Muscle of leg (tissue), 16 donors: ENCODE data around the gene SLC22A17. TPM values are rescaled to one million over a fixed set of nuclear protein-coding genes. Genes with fewer than 3 reads are reported as not detected.
"Not testable (repeated sequence)": the region's sequence is repeated elsewhere in the genome, so short reads cannot be mapped to it uniquely, and the experiment has no call there.

Source experiments
- DNase-seq: peaks from one replicate; pipeline ENCODE4 v3.0.0; 2013
- H3K27ac ChIP-seq: one replicate; pipeline ENCODE4 v1.5.1; 2013; ENCODE audit warnings: mild to moderate bottlenecking, low read length, control low read depth
- H3K27me3 ChIP-seq: one replicate; pipeline ENCODE4 v1.6.1; 2013; ENCODE audit warnings: low read length; ENCODE audit not compliant: control insufficient read depth, insufficient read depth
- H3K36me3 ChIP-seq: one replicate; pipeline ENCODE4 v1.6.1; 2013; ENCODE audit warnings: low read length; ENCODE audit not compliant: control insufficient read depth, insufficient read depth
- H3K4me1 ChIP-seq: one replicate; pipeline ENCODE4 v1.6.1; 2013; ENCODE audit warnings: low read length; ENCODE audit not compliant: control insufficient read depth, insufficient read depth
- H3K4me3 ChIP-seq: one replicate; pipeline ENCODE4 v1.5.1; 2013; ENCODE audit warnings: low read length, control low read depth
- H3K9me3 ChIP-seq: replicated peaks from 2 replicates; pipeline ENCODE4 v1.6.1; 2013; ENCODE audit warnings: low read depth, low read length; ENCODE audit not compliant: control insufficient read depth
- WGBS: methylation state at CpG from one replicate; pipeline ENCODE4 v1.1.5; 2013; ENCODE audit warnings: missing lambda C conversion rate; ENCODE audit not compliant: insufficient coverage; 5-methylcytosine and 5-hydroxymethylcytosine counted together
- long read RNA-seq, 11 donors: transcript quantifications; one replicate each; lab custom pipeline, GENCODE V29; 2026
- polyA plus RNA-seq, 8 donors: library from polyadenylated mRNA; unstranded; fragments of 120-200 nt; gene quantifications; one replicate each; pipeline versions ENCODE4 v1.2.1 to v1.2.3, GENCODE V29; 2013; ENCODE audit warnings: inconsistent platforms in 1 of 8, low replicate concordance in 1 of 8; ENCODE audit not compliant: insufficient read length in 8 of 8, insufficient read depth in 1 of 8
- total RNA-seq: library from RNA; stranded (reverse); fragments of 120-200 nt; gene quantifications from one replicate; pipeline ENCODE4 v1.2.4, GENCODE V29; 2013

The SLC22A17 gene
- total RNA-seq (15.5 TPM), polyA plus RNA-seq (10 to 100 TPM; 18.2 to 26.8 (median 20.3) TPM)
- long read RNA-seq, donor 1: 0 reads
- long read RNA-seq, donor 2: 0 reads
- long read RNA-seq, donor 3, partial matches to known transcripts: 0 of 2 reads
- long read RNA-seq, donor 3, other reads (novel, unspliced or antisense): 0 of 2 reads
- long read RNA-seq, donor 4, partial matches to known transcripts: 0 of 4 reads
- long read RNA-seq, donor 4, other reads (novel, unspliced or antisense): 0 of 4 reads
- long read RNA-seq, donor 5, transcript SLC22A17-202 (10 exons, 2,238 nt): major isoform, 5 of 8 reads
- long read RNA-seq, donor 5, partial matches to known transcripts: 0 of 8 reads
- long read RNA-seq, donor 5, other reads (novel, unspliced or antisense): 0 of 8 reads
- long read RNA-seq, donor 6, partial matches to known transcripts: 0 of 5 reads
- long read RNA-seq, donor 6, other reads (novel, unspliced or antisense): 0 of 5 reads
- long read RNA-seq, donor 7, partial matches to known transcripts: 0 of 2 reads
- long read RNA-seq, donor 7, other reads (novel, unspliced or antisense): 0 of 2 reads
- long read RNA-seq, donor 8, partial matches to known transcripts: 0 of 2 reads
- long read RNA-seq, donor 8, other reads (novel, unspliced or antisense): 0 of 2 reads
- long read RNA-seq, donor 9, partial matches to known transcripts: 0 of 1 reads
- long read RNA-seq, donor 9, other reads (novel, unspliced or antisense): 0 of 1 reads
- long read RNA-seq, donor 10, partial matches to known transcripts: 0 of 4 reads
- long read RNA-seq, donor 10, other reads (novel, unspliced or antisense): 0 of 4 reads
- long read RNA-seq, donor 11, partial matches to known transcripts: 0 of 2 reads
- long read RNA-seq, donor 11, other reads (novel, unspliced or antisense): 0 of 2 reads

DNA sequence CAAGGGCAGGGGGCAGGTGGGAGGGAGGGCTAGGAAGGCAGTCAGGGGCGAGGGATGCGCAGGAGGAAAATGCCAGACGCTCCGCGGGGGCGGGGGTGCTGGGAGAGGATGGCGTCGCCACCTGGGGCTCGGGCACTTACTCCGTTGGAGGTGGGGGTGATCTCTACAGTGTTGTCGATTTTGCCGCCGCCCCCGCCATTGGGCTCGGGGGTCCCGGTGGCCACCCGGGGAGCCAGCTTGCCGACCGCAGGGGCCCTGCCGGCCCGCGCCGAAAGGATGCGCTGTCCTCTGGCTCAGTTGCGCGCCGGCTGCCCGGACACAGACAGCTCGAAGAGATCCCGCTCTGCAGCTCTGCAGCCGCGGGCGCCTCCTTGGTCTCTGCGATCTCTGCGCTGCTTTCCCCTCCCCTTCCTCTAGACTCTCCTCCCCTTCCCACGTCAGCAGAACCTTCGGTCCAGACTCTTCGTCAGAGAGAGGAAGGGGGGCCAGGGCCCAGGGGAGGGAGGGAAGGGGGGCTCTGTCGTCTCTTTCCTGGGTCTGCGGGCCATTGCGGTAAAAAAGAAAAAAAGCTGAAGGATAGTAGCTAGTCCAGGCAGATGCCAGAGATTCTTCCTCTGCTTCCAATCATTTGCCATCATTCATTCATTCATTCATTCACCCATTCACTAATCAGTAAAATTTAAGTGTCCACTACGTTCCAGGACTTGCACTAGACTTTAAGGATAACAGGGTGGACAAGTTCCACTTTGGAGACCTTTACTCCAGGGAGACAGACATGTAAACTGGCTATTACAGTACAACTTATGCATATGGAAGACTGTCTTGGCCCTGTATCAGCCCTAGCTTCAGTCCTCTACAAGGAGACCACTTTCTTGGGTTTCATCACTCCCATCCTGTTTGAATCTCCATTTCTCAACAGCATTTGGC, at the start of gene SLC22A17:
Gene SLC22A17, minus strand, starts transcription at position 382 of the 927 bp plus-strand sequence.
- H3K36me3 ChIP-seq: peaks cover 31% of the 10 kb centered on the region
- H3K4me1 ChIP-seq: peaks cover 14% of the 10 kb centered on the region
- peak within 1 kb of the TSS; percentile 2 for H3K27ac ChIP-seq
- no peaks in the 10 kb centered on the region for H3K9me3 ChIP-seq
- 2% methylated on average over 25 of the region's 42 CpGs for WGBS
- H3K4me3 ChIP-seq: peak within 1 kb of the TSS; percentile 64
- DNase-seq: peak; percentile 96
- peaks cover 16% of the 10 kb centered on the region for H3K27me3 ChIP-seq

DNA sequence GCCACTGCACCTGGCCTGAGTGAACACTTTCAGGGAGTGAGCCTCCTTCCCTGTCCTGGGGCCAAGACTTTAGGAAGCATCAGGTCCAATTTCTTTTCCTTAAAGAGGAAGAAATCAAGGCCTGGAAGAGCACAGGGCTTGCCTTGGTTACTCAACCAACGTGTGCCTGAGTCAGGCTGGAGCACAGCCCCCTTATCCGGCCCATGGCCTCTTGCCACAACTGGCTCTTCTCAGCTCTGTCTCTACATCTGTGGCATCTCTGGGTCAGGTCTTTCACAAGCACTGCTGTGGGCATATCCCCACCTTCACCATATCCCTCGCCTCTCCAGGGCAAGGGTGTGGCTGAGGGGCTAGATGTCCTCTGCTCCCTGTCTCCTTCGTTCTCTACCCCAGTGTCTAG, 48.6 kb upstream of the SLC22A17 start:
- H3K9me3 ChIP-seq: no peaks in the 10 kb centered on the region
- peaks cover 6% of the 10 kb centered on the region for H3K4me1 ChIP-seq
- H3K4me3 ChIP-seq: no peak overlapping the region
- 70% methylated on average over 3 of the region's 4 CpGs for WGBS
- DNase-seq: no peak
- H3K27me3 ChIP-seq: peaks cover 9% of the 10 kb centered on the region
- H3K27ac ChIP-seq: no peak overlapping the region
- no peaks in the 10 kb centered on the region for H3K36me3 ChIP-seq

DNA sequence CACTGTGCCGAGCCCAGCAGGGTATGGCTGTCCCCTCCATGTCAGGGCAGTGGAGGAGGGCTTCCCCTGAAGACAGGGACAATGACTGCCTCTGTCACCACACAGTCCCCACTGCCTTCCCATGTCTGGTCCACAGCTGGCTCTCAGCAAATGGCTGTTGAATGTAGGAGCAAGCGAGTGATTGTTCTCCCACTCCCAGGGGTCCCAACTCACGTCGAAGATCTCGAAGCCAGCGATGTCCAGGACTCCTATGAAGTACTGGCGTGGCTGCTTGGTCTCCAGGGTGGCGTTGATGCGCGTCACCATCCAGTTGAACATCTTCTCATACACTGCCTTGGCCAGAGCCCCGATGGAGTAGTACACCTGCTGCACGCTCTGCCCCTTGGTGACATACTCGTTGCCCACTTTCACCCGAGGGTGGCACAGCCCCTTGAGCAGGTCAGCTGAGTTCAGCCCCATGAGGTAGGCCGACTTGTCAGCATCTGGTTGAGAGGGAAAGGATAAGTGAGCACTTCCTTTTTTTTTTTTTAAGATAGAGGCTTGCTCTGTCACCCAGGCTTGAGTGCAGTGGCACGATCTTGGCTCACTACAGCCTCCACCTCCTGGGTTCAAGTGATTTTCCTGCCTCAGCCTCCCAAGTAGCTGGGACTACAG, 47.9 kb upstream of the SLC22A17 start:
- not testable (repeated sequence) for DNase-seq, H3K4me1 ChIP-seq, H3K27me3 ChIP-seq, H3K27ac ChIP-seq, H3K4me3 ChIP-seq, H3K36me3 ChIP-seq, H3K9me3 ChIP-seq
- WGBS: 86% methylated on average over 7 of the region's 16 CpGs

DNA sequence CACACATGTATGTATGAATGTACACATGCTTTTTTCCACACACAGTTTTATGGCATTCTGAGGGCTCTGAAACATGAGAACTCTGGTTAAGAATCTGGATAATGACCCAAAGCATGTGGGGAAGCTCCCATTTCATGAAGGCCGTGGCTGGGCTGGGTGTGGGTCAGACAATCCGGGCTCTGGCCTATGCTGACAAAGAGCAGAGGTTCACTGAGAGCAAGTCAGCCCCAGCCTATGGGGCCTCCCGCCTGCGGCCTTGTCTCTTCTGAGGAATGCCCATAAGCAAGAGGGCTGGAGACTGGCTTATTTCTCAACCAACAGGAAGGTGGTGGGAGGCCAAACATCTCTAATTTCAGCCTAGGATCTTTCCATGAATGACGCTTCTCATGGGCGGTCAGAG, 46.9 kb upstream of the SLC22A17 start:
- H3K27me3 ChIP-seq: peaks cover 7% of the 10 kb centered on the region
- no peak overlapping the region for H3K27ac ChIP-seq
- peaks cover 6% of the 10 kb centered on the region for H3K4me1 ChIP-seq
- no peak overlapping the region for H3K4me3 ChIP-seq
- H3K9me3 ChIP-seq: no peaks in the 10 kb centered on the region
- WGBS: 40% methylated on average over 2 of the region's 6 CpGs
- no peak for DNase-seq
- H3K36me3 ChIP-seq: no peaks in the 10 kb centered on the region

DNA sequence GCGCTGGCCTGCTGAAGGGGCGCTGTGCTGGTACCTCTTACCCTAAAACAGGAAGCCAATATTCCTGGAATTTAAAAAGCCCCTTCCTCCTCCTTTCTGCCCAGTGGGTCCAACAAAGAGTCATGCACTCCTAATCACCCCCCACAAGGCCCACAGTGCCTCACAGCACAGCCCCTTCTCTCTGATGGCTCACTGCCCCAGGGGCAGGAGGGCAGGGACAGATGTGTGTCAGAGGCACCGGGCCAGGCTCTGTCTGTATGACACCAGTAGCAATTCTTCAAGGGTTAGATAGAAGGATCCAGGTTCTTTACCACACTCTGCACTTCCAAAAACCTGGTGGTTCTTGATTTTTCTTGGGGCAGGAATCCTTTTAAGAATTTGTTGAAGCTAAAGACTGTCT, 46.4 kb upstream of the SLC22A17 start:
- H3K4me3 ChIP-seq: no peak overlapping the region
- H3K36me3 ChIP-seq: no peaks in the 10 kb centered on the region
- WGBS: 67% methylated on average over 1 of the region's 3 CpGs
- DNase-seq: no peak
- H3K27me3 ChIP-seq: peaks cover 7% of the 10 kb centered on the region
- no peak overlapping the region for H3K27ac ChIP-seq
- no peaks in the 10 kb centered on the region for H3K9me3 ChIP-seq
- H3K4me1 ChIP-seq: peaks cover 6% of the 10 kb centered on the region

DNA sequence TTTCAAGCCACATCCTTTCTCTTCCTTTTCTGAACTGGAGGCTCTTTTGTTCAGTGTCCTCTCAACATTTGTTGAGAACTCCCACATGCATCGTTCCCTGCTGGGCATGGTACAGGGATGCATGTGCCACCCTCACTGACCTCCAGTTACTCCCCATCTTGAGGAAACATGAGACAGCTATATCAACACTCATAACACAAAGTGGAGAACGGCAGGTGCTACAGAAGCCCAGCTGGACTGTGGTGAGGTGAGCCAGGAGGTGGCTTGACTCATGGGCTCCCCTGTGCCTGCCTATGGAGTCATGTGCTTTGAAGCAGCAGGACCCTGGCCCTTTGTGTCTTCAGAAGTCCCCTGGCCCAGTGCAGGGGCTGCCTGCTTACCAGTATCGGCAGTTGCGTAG, 45.7 kb upstream of the SLC22A17 start:
- no peak overlapping the region for H3K27ac ChIP-seq
- H3K4me1 ChIP-seq: peaks cover 6% of the 10 kb centered on the region
- no peak for DNase-seq
- no peaks in the 10 kb centered on the region for H3K36me3 ChIP-seq
- H3K27me3 ChIP-seq: peaks cover 3% of the 10 kb centered on the region
- H3K4me3 ChIP-seq: no peak overlapping the region
- H3K9me3 ChIP-seq: no peaks in the 10 kb centered on the region
- WGBS: 100% methylated on average over 2 of the region's 4 CpGs

DNA sequence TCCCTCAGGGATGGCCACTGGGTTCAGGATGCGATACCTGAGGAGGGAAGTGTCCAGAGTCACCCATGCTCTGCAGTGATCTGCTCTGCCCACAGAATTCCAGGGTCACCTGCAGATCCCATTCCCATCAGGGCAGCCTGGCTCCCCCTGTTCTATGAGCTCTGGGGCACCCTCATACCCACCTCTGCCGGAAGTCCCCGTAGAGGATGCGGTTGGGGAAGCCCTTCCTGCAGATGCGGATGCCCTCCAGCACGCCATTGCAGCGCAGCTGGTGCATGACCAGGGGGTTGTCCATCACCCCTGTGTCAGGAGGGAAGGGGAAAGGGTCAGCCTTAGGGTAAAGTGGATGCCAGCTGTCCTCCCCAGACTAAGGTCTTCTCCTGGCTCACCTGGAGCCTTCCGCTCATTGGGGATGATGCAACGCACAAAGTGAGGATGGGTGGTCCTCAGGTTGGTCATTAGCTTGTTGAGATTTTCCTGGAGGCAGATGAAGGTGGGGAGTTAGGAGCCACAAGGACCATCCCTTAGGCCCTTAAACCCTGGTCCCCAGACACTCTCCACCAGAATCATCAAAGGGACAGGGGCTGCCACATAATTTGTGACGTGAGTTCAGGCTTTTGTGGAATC, 44.2 kb upstream of the SLC22A17 start:
- H3K4me3 ChIP-seq: no peak overlapping the region
- H3K27me3 ChIP-seq: no peaks in the 10 kb centered on the region
- no peak overlapping the region for H3K27ac ChIP-seq
- no peak for DNase-seq
- H3K9me3 ChIP-seq: no peaks in the 10 kb centered on the region
- 86% methylated on average over 7 of the region's 10 CpGs for WGBS
- H3K4me1 ChIP-seq: peaks cover 6% of the 10 kb centered on the region
- no peaks in the 10 kb centered on the region for H3K36me3 ChIP-seq

DNA sequence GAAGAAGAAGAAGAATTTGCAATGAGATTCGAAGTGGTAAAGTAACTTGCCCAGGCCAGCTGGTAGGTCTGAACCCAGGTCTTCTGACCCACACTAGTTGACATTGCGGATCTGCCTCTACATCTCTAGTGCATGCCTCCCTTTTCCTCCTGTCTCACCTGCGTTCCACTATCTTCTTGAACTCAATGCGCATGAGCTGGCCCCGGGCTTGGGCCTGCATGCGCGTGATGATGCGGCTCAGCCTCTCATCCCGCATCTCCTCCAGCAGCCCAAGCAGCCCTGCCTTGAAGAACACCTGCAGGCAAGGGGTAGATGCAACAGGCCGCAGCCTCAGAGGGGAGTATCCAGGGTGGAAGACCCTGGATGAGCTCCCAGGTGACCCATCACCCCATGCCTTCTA, 43.4 kb upstream of the SLC22A17 start:
- Histone ChIP-seq H3K9me3 (no peaks in the 10 kb centered on the region), H3K27me3 (no peaks in the 10 kb centered on the region), H3K4me1 (peaks cover 6% of the 10 kb centered on the region), H3K4me3 (no peak overlapping the region), H3K36me3 (no peaks in the 10 kb centered on the region), H3K27ac (no peak overlapping the region)
- 87% methylated on average over 3 of the region's 10 CpGs for WGBS
- no peak for DNase-seq

DNA sequence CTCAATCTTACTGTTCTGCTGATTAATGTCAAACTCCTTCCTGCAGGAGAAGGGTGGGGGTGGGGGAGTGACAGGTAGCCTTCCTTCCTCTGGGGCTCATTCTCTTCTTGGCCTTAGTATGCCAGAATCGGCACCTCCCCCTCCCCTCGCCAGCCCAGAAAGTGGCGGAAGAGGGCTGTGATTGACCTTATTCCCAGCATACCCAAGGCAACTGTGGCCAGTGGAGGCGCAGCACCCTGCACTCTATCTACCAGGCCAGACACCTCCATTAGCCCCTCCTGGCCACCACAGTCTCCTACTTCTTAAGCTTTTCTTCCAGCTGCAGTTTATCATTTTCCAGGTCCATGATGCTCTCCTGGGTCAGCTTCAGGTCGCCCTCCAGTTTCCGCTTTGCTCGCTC, 39.9 kb upstream of the SLC22A17 start:
- 68% methylated on average over 4 of the region's 7 CpGs for WGBS
- no peaks in the 10 kb centered on the region for H3K4me1 ChIP-seq
- no peaks in the 10 kb centered on the region for H3K36me3 ChIP-seq
- H3K27ac ChIP-seq: no peak overlapping the region
- H3K4me3 ChIP-seq: no peak overlapping the region
- no peaks in the 10 kb centered on the region for H3K9me3 ChIP-seq
- peaks cover 3% of the 10 kb centered on the region for H3K27me3 ChIP-seq
- no peak for DNase-seq
